Natural killer cell (primary cell): Measurements from ENCODE around the gene SMG5. TPM values are rescaled to one million over a fixed set of nuclear protein-coding genes. Genes with fewer than 3 reads are reported as not detected.

Experiments
- ATAC-seq, 3 donors: fragments of 150-1000 bp in 2 of 3; fragments of 200-7000 bp in 1 of 3; cut with Tn5 transposase; 1 replicate in 1 of 3; 2 replicates in 2 of 3; pipeline ENCODE4 v1.10.0; 2021; ENCODE audit warnings: mild to moderate bottlenecking in 2 of 3, moderate library complexity in 2 of 3
- DNase-seq, 2 donors: peaks; one replicate each; pipeline versions ENCODE4 v3.0.0 to v3.0.0-alpha.2; 2013 to 2021; ENCODE audit warnings: mixed read lengths in 1 of 2
- H3K27ac ChIP-seq: one replicate; pipeline ENCODE4 v1.5.1; 2013; ENCODE audit warnings: mild to moderate bottlenecking, low read length
- H3K27me3 ChIP-seq: one replicate; pipeline ENCODE4 v1.6.1; 2013; ENCODE audit warnings: low read length; ENCODE audit not compliant: control insufficient read depth, insufficient read depth
- H3K36me3 ChIP-seq: one replicate; pipeline ENCODE4 v1.6.1; 2013; ENCODE audit warnings: low read length; ENCODE audit not compliant: control insufficient read depth, insufficient read depth
- H3K4me1 ChIP-seq: one replicate; pipeline ENCODE4 v1.6.1; 2013; ENCODE audit warnings: low read length; ENCODE audit not compliant: control insufficient read depth, insufficient read depth
- H3K4me3 ChIP-seq: one replicate; pipeline ENCODE4 v1.5.1; 2013; ENCODE audit warnings: low read length
- H3K9me3 ChIP-seq: one replicate; pipeline ENCODE4 v1.6.1; 2013; ENCODE audit warnings: low read length; ENCODE audit not compliant: control insufficient read depth, insufficient read depth
- H3K27ac Mint-ChIP-seq, 2 donors: one replicate each; pipeline ENCODE4 v1.8.0; 2022; ENCODE audit warnings: mild to moderate bottlenecking in 2 of 2, mixed read lengths in 2 of 2, moderate library complexity in 1 of 2
- H3K27me3 Mint-ChIP-seq, 2 donors: one replicate each; pipeline ENCODE4 v1.8.0; 2022; ENCODE audit warnings: low read depth in 2 of 2, mixed read lengths in 2 of 2
- H3K36me3 Mint-ChIP-seq: one replicate; pipeline ENCODE4 v1.8.0; 2022; ENCODE audit warnings: mixed read lengths
- H3K4me1 Mint-ChIP-seq, 2 donors: one replicate each; pipeline ENCODE4 v1.8.0; 2022; ENCODE audit warnings: mixed read lengths in 2 of 2
- H3K4me3 Mint-ChIP-seq: one replicate; pipeline ENCODE4 v1.8.0; 2022; ENCODE audit warnings: mild to moderate bottlenecking, moderate library complexity, mixed read lengths
- H3K9me3 Mint-ChIP-seq, 2 donors: one replicate each; pipeline ENCODE4 v1.8.0; 2022; ENCODE audit warnings: mixed read lengths in 2 of 2
- WGBS: methylation state at CpG from one replicate; pipeline ENCODE4 v1.1.7; 2013; ENCODE audit warnings: missing lambda C conversion rate; ENCODE audit not compliant: insufficient coverage; 5-methylcytosine and 5-hydroxymethylcytosine counted together
- intact Hi-C: fragments of 100-400 bp; cut with micrococcal nuclease; formaldehyde crosslinking; loops from one replicate; pipeline ENCODE4 v1.14.2; 2022
- total RNA-seq, 4 donors: library from RNA; stranded (reverse); fragments of 120-200 nt in 1 of 4; gene quantifications; one replicate each; pipeline versions ENCODE4 v1.2.3 to v1.2.4, GENCODE V29; 2013 to 2022
- TF ChIP-seq, protein P1 (sequence below): fragments of 200-600 bp; IDR thresholded peaks from one replicate; pipeline ENCODE4 v1.8.0; 2022; ENCODE audit warnings: antibody characterized with exemption

Gene SMG5
- total RNA-seq, 3 donors from 2014 or later (not counting 1 experiment from before 2014, with no cell fraction given) = 76.7 to 93.9 (median 87.6) TPM

- Histone ChIP-seq H3K36me3 (peaks cover 30% of the 10 kb centered on the region), H3K9me3 (no peaks in the 10 kb centered on the region), H3K4me3 (no peak overlapping the region), H3K27me3 (no peaks in the 10 kb centered on the region), H3K27ac (no peak overlapping the region), H3K4me1 (peaks cover 4% of the 10 kb centered on the region)
- DNase-seq (no peak), ATAC-seq (no peak)
- Mint-ChIP-seq H3K36me3 (peaks cover 11% of the 10 kb centered on the region), H3K27ac (peak overlapping the region in 1 of 2 donors; percentile 30), H3K9me3 (no peaks in the 10 kb centered on the region), H3K4me1 (peaks cover 0 to 16% of the 10 kb centered on the region in 2 donors), H3K4me3 (no peak overlapping the region), H3K27me3 (no peaks in the 10 kb centered on the region)
- intact Hi-C loops = no loop called here
- 0% methylated on average over 2 of the region's 2 CpGs for WGBS
- TF ChIP-seq, protein P1, sequence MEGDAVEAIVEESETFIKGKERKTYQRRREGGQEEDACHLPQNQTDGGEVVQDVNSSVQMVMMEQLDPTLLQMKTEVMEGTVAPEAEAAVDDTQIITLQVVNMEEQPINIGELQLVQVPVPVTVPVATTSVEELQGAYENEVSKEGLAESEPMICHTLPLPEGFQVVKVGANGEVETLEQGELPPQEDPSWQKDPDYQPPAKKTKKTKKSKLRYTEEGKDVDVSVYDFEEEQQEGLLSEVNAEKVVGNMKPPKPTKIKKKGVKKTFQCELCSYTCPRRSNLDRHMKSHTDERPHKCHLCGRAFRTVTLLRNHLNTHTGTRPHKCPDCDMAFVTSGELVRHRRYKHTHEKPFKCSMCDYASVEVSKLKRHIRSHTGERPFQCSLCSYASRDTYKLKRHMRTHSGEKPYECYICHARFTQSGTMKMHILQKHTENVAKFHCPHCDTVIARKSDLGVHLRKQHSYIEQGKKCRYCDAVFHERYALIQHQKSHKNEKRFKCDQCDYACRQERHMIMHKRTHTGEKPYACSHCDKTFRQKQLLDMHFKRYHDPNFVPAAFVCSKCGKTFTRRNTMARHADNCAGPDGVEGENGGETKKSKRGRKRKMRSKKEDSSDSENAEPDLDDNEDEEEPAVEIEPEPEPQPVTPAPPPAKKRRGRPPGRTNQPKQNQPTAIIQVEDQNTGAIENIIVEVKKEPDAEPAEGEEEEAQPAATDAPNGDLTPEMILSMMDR = no peak
Measured at GRCh38 chr1:156226116-156226538, 56.5 kb downstream of the SMG5 start.

DNA sequence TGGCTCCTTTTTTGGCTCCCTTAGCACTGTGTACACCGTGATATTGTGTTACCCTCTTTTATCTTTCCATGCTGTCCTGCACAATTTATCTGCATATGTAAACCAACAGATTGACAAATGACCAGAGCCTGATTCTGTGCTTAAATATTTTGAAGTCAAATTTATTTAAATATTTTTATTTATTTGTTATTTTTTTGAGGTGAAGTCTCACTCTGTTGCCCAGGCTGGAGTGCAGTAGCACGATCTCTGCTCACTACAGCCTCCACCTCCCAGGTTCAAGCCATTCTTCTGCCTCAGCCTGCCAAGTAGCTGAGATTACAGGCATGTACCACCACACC lies 57.0 kb downstream of the SMG5 start:
- H3K36me3 ChIP-seq = peaks cover 33% of the 10 kb centered on the region
- TF ChIP-seq, protein P1 = peak; percentile 20
- H3K36me3 Mint-ChIP-seq = peaks cover 11% of the 10 kb centered on the region
- no peak for ATAC-seq
- H3K4me1 Mint-ChIP-seq = peaks cover 0 to 19% of the 10 kb centered on the region in 2 donors
- intact Hi-C loops = loop anchor here (1.0 kb wide), 2 partner anchors 79 to 135 kb away; no protein-coding TSS in a partner anchor
- no peaks in the 10 kb centered on the region for H3K9me3 ChIP-seq
- peak overlapping the region in 1 of 2 donors; percentile 23 for H3K27ac Mint-ChIP-seq
- DNase-seq = no peak
- H3K4me3 Mint-ChIP-seq = no peak overlapping the region
- H3K4me1 ChIP-seq = peaks cover 4% of the 10 kb centered on the region
- no peaks in the 10 kb centered on the region for H3K27me3 ChIP-seq
- WGBS = 10% methylated on average over 2 of the region's 2 CpGs
- H3K9me3 Mint-ChIP-seq = no peaks in the 10 kb centered on the region
- no peak overlapping the region for H3K27ac ChIP-seq
- H3K27me3 Mint-ChIP-seq = no peaks in the 10 kb centered on the region
- H3K4me3 ChIP-seq = no peak overlapping the region

DNA sequence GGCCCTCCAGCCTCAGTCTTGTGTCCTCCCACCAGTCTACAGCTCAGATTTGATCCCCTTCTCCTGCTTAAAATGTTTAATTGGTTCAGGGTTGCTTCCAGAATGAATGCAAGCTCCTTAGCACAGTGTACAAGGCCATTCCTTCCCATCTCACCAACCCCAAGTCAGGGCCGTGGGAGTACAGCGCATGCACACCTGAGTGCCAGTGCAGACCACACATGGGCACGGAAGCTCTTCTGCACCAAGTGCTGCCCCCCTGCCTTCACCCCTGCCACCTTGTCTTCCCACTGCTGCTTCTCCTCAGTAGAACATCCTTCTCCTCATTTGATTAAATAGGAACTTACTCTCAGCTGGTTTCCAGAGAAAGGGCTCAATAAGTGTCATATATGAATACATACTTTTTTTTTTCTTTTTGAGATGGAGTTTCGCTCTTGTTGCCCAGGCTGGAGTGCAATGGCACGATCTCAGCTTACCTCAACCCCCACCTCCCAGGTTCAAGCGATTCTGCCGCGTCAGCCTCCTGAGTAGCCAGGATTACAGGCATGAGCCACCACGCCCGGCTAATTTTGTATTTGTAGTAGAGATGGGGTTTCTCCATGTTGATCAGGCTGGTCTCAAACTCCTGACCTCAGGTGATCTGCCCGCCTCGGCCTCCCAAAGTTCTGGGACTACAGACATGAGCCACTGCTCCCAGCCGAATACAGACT lies 60.5 kb downstream of the SMG5 start:
- Mint-ChIP-seq H3K27me3 (no peaks in the 10 kb centered on the region), H3K36me3 (peaks cover 11% of the 10 kb centered on the region), H3K27ac (no peak overlapping the region), H3K4me1 (peaks cover 8 to 32% of the 10 kb centered on the region in 2 donors), H3K9me3 (no peaks in the 10 kb centered on the region), H3K4me3 (no peak overlapping the region)
- Histone ChIP-seq H3K4me3 (no peak overlapping the region), H3K4me1 (peaks cover 8% of the 10 kb centered on the region), H3K27ac (no peak overlapping the region), H3K27me3 (no peaks in the 10 kb centered on the region), H3K9me3 (no peaks in the 10 kb centered on the region), H3K36me3 (peaks cover 29% of the 10 kb centered on the region)
- ATAC-seq (no peak), DNase-seq (no peak)
- intact Hi-C loops = no loop called here
- 91% methylated on average over 12 of the region's 13 CpGs for WGBS
- TF ChIP-seq, protein P1 = no peak

DNA sequence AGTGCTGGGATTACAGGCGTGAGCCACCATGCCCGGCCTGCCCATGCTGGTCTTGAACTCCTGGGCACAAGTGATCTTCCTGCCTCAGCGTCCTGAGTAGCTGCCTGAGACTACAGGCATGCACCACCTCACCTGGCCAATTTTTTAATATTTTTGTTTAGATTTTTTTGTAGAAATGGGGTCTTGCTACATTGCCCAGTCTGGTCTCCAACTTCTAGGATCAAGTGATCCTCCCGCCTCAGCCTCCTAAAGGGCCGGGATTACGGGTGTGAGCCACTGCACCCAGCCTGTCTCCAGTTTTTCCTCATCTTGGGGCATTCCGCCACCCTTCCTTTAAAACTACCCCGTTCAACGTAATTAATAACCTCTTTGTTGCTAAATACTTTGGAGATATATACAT lies 62.4 kb downstream of the SMG5 start:
- Mint-ChIP-seq H3K4me1 (peaks cover 8 to 24% of the 10 kb centered on the region in 2 donors), H3K9me3 (no peaks in the 10 kb centered on the region), H3K27me3 (no peaks in the 10 kb centered on the region), H3K27ac (no peak overlapping the region), H3K4me3 (no peak overlapping the region), H3K36me3 (peaks cover 11% of the 10 kb centered on the region)
- Histone ChIP-seq H3K27me3 (no peaks in the 10 kb centered on the region), H3K4me3 (no peak overlapping the region), H3K27ac (no peak overlapping the region), H3K4me1 (peaks cover 5% of the 10 kb centered on the region), H3K36me3 (peaks cover 26% of the 10 kb centered on the region), H3K9me3 (no peaks in the 10 kb centered on the region)
- TF ChIP-seq, protein P1 = no peak
- ATAC-seq = no peak
- intact Hi-C loops = no loop called here
- WGBS = 97% methylated on average over 6 of the region's 9 CpGs
- DNase-seq = no peak
